OCI-M2 (cell line): ENCODE data around the gene FOXQ1.
"Not testable (repeated sequence)": the region's sequence is repeated elsewhere in the genome, so short reads cannot be mapped to it uniquely, and the experiment has no call there.

Source experiments
- DNase-seq: peaks from one replicate; lab custom pipeline; 2025; ENCODE audit not compliant: unreplicated experiment; lab: John Stamatoyannopoulos, UW

Gene FOXQ1

GRCh38 chr6:1361717-1362116, 49.8 kb downstream of the FOXQ1 start:
- DNase-seq, result not testable (repeated sequence)

DNA sequence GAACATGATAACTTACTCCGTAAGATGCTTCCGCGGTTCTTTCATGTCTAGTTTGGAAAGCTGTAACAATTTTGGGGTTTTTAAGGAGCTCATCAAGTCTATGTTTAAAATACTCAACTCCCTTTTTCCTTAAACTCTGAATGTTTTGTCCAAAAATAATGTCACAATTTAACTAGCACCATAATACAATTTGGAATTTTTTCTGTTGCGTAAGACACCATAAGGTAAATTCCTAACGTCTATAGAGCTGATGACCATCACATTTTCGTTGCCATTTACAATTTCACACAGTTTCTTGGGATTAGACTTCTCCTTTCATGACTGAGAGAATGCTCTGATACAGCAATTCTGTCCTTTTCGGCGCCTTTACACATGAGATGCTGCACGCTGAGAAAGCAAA, 50.7 kb downstream of the FOXQ1 start:
- DNase-seq, result no peak

DNA sequence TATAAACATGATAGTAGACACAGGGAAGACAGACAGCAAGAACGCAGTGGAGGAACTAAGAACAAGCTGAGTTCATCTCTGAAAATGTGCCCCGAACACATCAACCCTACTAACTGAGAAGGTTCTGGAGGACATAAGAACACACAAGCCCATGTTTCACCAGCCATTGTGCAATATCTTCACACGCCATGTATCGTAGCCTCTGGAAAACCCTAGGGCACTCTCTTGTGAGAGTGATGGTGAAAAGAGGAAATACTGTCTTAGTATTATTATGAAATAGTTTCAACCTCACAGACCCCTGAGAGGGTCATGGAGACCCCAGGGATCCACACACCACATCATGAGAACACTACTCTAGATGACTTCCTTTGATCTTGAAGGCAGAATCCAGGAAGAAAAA, 51.4 kb downstream of the FOXQ1 start:
- DNase-seq, result no peak

DNA sequence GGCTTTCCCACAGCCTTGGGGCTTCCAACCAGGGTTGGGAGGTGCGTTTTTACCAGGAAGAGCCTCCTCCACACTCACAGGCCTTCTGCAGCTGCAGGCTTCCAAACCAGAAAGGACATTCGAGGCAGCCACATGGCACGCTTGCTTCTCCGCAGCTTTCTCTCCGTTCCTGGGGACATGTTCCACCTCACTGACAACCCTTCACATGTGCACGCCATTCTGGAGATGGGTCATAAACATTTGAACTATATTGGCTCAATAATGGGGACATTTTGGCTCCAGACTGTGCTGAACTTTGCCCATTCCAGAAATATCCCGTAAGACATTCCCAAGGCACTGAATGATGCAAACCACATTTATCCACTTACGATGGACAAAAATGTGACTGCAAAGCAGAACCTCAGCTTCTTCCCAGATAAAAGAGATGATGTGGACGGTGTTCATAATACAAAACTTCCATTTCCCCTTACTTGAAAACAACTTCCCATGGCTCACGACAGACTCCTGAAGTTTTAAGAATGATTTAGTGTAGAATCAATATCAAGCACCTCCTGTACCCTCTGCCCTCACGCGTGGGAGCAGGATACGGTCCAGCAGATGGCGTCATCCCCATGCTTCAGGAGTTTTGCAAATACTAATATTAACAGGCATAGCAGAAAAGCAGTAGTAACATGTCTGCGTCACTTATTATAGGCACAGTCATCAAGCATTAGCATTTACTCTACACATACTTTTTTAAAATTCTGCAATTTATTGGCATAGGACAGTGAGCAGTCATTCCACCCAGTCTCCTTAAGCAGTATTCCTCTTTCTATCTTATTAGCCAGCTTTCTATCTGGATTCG, 52.1 kb downstream of the FOXQ1 start:
- no peak for DNase-seq
